ENCODE data around the gene KCNIP3. TPM values are rescaled to one million over a fixed set of nuclear protein-coding genes. Genes with fewer than 3 reads are reported as not detected.

KCNIP3 gene
- total RNA-seq: 4.4 and 10.3 TPM in 2 replicates

GRCh38 chr2:95296880-95297487, at the start of gene KCNIP3:
Gene KCNIP3 (plus strand): TSS chr2:95297347. CDS start chr2:95297439, 92 bp downstream.

GRCh38 chr2:95274291-95275150, 22.6 kb upstream of the KCNIP3 start, which contains the start of gene PROM2:
Gene PROM2 (plus strand): TSS chr2:95274449. CDS start chr2:95274586, 137 bp downstream.

GRCh38 chr2:95402370-95403203, 105.4 kb downstream of the KCNIP3 start, which contains the start of gene FAHD2A:
Gene FAHD2A (plus strand): TSS chr2:95402708. CDS start chr2:95405559, 2,851 bp downstream.

Other genes with a start within 250 kb of the KCNIP3 start
- gene MRPS5, start 175.5 kb upstream of the KCNIP3 start, total RNA-seq: 36.5 and 39.2 TPM in 2 replicates
- gene ZNF514, start 137.5 kb upstream of the KCNIP3 start, total RNA-seq: 5.3 and 6.9 TPM in 2 replicates
- gene ZNF2, start 131.5 kb upstream of the KCNIP3 start, total RNA-seq: 3.2 and 5.7 TPM in 2 replicates
- 0.18 and 1.5 TPM in 2 replicates for gene ZNF892, start 89.8 kb upstream of the KCNIP3 start, total RNA-seq
- gene PROM2, start 22.9 kb upstream of the KCNIP3 start, total RNA-seq: under 0.01 TPM in 1 of 2 replicates, not detected in the other
- 16.6 and 18.8 TPM in 2 replicates for gene FAHD2A, start 105.4 kb downstream of the KCNIP3 start, total RNA-seq
- gene TRIM43B, start 187.4 kb downstream of the KCNIP3 start, total RNA-seq: not detected in 2 replicates